OCI-LY1 (cell line): Measurements from ENCODE around the gene PLAAT4.

Experiments used
- CTCF ChIP-seq: fragments of 200-600 bp; sonication (generic), shearing (Covaris generic); IDR thresholded peaks from 2 replicates; pipeline ENCODE4 v1.5.1; 2017; ENCODE audit warnings: mild to moderate bottlenecking, antibody characterized with exemption, low read length, moderate library complexity, mixed read lengths
- EZH2 ChIP-seq: fragments of 200-600 bp; sonication (generic), shearing (Covaris generic); IDR thresholded peaks from 2 replicates; pipeline ENCODE4 v1.8.0; 2017; ENCODE audit warnings: borderline replicate concordance, mixed run types, mild to moderate bottlenecking, antibody characterized with exemption, low read length, moderate library complexity, mixed read lengths

- no peak for TF ChIP-seq CTCF
- no peak for TF ChIP-seq EZH2
Observed at GRCh38 chr11:63504054-63504453, 32.6 kb upstream of the PLAAT4 start.
